HEK293 (cell line): Measurements from ENCODE around the gene TSPAN11.

Source experiments
- CTCF ChIA-PET: fragments of 350-600 bp; formaldehyde crosslinking; extraction: SDS; loops from one replicate; lab custom pipeline; 2021; ENCODE audit warnings: antibody characterized with exemption; lab: Yijun Ruan, JAX
- POLR2A ChIA-PET: fragments of 300-600 bp; formaldehyde crosslinking; extraction: SDS; loops from one replicate; lab custom pipeline; 2020; ENCODE audit warnings: antibody characterized with exemption, inconsistent platforms; lab: Yijun Ruan, JAX
- H3K27ac ChIP-seq: fragments of 200-500 bp; sonication (Bioruptor generic); 2 replicates; pipeline ENCODE4 v1.5.1; 2014; ENCODE audit warnings: low read depth, low read length, control low read depth, inconsistent platforms; ENCODE audit errors: extremely low read depth
- H3K36me3 ChIP-seq, 2 experiments: fragments of 200-500 bp in 1 of 2; sonication (Bioruptor generic) in 1 of 2; 1 replicate in 1 of 2; 2 replicates in 1 of 2; pipeline ENCODE4 v1.5.1; 2014 to 2017; ENCODE audit warnings: inconsistent platforms in 2 of 2, low read length in 2 of 2; ENCODE audit not compliant: control insufficient read depth in 2 of 2, insufficient read depth in 1 of 2
- H3K4me1 ChIP-seq: fragments of 200-500 bp; sonication (Bioruptor generic); 2 replicates; pipeline ENCODE4 v1.5.1; 2014; ENCODE audit warnings: mild to moderate bottlenecking, low read length, inconsistent platforms; ENCODE audit not compliant: control insufficient read depth, insufficient read depth
- H3K4me3 ChIP-seq: 2 replicates; pipeline ENCODE4 v1.5.1; 2011; ENCODE audit warnings: low read depth, mild to moderate bottlenecking, control low read depth, low read length, moderate library complexity
- H3K9me3 ChIP-seq: fragments of 200-500 bp; sonication (Bioruptor generic); 2 replicates; pipeline ENCODE4 v1.5.1; 2014; ENCODE audit warnings: low read depth, low read length, inconsistent platforms; ENCODE audit not compliant: control insufficient read depth, insufficient read depth
- BCL11A ChIP-seq: fragments of 450-650 bp; formaldehyde crosslinking; IDR thresholded peaks from 2 replicates; pipeline ENCODE4 v1.5.1; 2016; ENCODE audit warnings: low read depth, missing biosample characterization, missing genetic modification characterization
- KLF16 ChIP-seq: fragments of 450-650 bp; formaldehyde crosslinking; IDR thresholded peaks from 2 replicates; pipeline ENCODE4 v1.5.1; 2017; ENCODE audit warnings: missing biosample characterization, missing genetic modification characterization
- SCRT2 ChIP-seq: fragments of 450-650 bp; formaldehyde crosslinking; IDR thresholded peaks from 2 replicates; pipeline ENCODE4 v1.5.1; 2016; ENCODE audit warnings: missing biosample characterization, missing genetic modification characterization
- SP3 ChIP-seq: fragments of 450-650 bp; formaldehyde crosslinking; IDR thresholded peaks from 2 replicates; pipeline ENCODE4 v1.5.1; 2016; ENCODE audit warnings: missing biosample characterization, missing genetic modification characterization
- ZBTB11 ChIP-seq: fragments of 450-650 bp; formaldehyde crosslinking; conservative IDR thresholded peaks from 2 replicates; pipeline ENCODE4 v1.5.1; 2016; ENCODE audit warnings: low read depth, missing biosample characterization, missing genetic modification characterization
- ZBTB49 ChIP-seq: fragments of 450-650 bp; formaldehyde crosslinking; IDR thresholded peaks from 2 replicates; pipeline ENCODE4 v1.5.1; 2016; ENCODE audit warnings: missing biosample characterization, missing genetic modification characterization, low read depth
- ZFP69B ChIP-seq: fragments of 450-650 bp; formaldehyde crosslinking; IDR thresholded peaks from 2 replicates; pipeline ENCODE4 v1.5.1; 2016; ENCODE audit warnings: missing biosample characterization, missing genetic modification characterization
- ZNF211 ChIP-seq: fragments of 450-650 bp; formaldehyde crosslinking; IDR thresholded peaks from 2 replicates; pipeline ENCODE4 v1.5.1; 2016; ENCODE audit warnings: low read depth, missing biosample characterization, missing genetic modification characterization
- ZNF214 ChIP-seq: fragments of 450-650 bp; formaldehyde crosslinking; IDR thresholded peaks from 2 replicates; pipeline ENCODE4 v1.5.1; 2017; ENCODE audit warnings: missing biosample characterization, mild to moderate bottlenecking, missing genetic modification characterization, borderline replicate concordance
- ZNF426 ChIP-seq: fragments of 450-650 bp; formaldehyde crosslinking; IDR thresholded peaks from 2 replicates; pipeline ENCODE4 v1.5.1; 2017; ENCODE audit warnings: missing biosample characterization, missing genetic modification characterization, mild to moderate bottlenecking, inconsistent platforms, moderate library complexity
- ZNF449 ChIP-seq: fragments of 450-650 bp; formaldehyde crosslinking; IDR thresholded peaks from 2 replicates; pipeline ENCODE4 v1.5.1; 2017; ENCODE audit warnings: missing biosample characterization, mild to moderate bottlenecking, missing genetic modification characterization, moderate library complexity
- ZNF518A ChIP-seq: fragments of 450-650 bp; formaldehyde crosslinking; conservative IDR thresholded peaks from 2 replicates; pipeline ENCODE4 v1.5.1; 2016; ENCODE audit warnings: low read depth, missing biosample characterization, missing genetic modification characterization
- ZNF555 ChIP-seq: fragments of 450-650 bp; formaldehyde crosslinking; conservative IDR thresholded peaks from 2 replicates; pipeline ENCODE4 v1.5.1; 2017; ENCODE audit warnings: missing biosample characterization, mild to moderate bottlenecking, missing genetic modification characterization, inconsistent platforms
- ZNF600 ChIP-seq: fragments of 450-650 bp; formaldehyde crosslinking; IDR thresholded peaks from 2 replicates; pipeline ENCODE4 v1.5.1; 2016; ENCODE audit warnings: missing biosample characterization, missing genetic modification characterization
- ZNF658 ChIP-seq: fragments of 450-650 bp; formaldehyde crosslinking; IDR thresholded peaks from 2 replicates; pipeline ENCODE4; 2016; ENCODE audit warnings: missing biosample characterization, missing genetic modification characterization
- ZNF670 ChIP-seq: fragments of 450-650 bp; formaldehyde crosslinking; IDR thresholded peaks from 2 replicates; pipeline ENCODE4 v1.5.1; 2016; ENCODE audit warnings: missing biosample characterization, missing genetic modification characterization, low read depth
- ZNF776 ChIP-seq: fragments of 450-650 bp; formaldehyde crosslinking; IDR thresholded peaks from 2 replicates; pipeline ENCODE4 v1.5.0; 2017; ENCODE audit warnings: missing biosample characterization, missing genetic modification characterization, borderline replicate concordance
- ZNF830 ChIP-seq: fragments of 450-650 bp; IDR thresholded peaks from 2 replicates; pipeline ENCODE4 v1.5.0; 2018; ENCODE audit warnings: missing biosample characterization, missing genetic modification characterization, low read depth, mild to moderate bottlenecking, moderate library complexity

The TSPAN11 gene

GRCh38 chr12:31007153-31007495 lies 80.6 kb downstream of the TSPAN11 start:
- ChIA-PET POLR2A (no interaction called here), CTCF (no interaction called here)
- TF ChIP-seq ZNF518A (tag by site-specific recombination) (no peak), ZNF658 (tag by site-specific recombination) (no peak), ZNF449 (tag by site-specific recombination) (no peak), ZNF214 (no peak)
- no peaks in the 10 kb centered on the region for H3K36me3 ChIP-seq
- H3K27ac ChIP-seq = no peak overlapping the region
- no peaks in the 10 kb centered on the region for H3K9me3 ChIP-seq
- no peaks in the 10 kb centered on the region for H3K4me1 ChIP-seq
- no peak overlapping the region for H3K4me3 ChIP-seq

GRCh38 chr12:31007636-31008175 lies 81.2 kb downstream of the TSPAN11 start:
- no peak for TF ChIP-seq ZNF211 (tag by site-specific recombination)
- no peak for TF ChIP-seq SP3
- no peak for TF ChIP-seq ZFP69B
- TF ChIP-seq ZNF830 (tag by site-specific recombination) = no peak
- TF ChIP-seq ZNF426 = no peak
- no peak for TF ChIP-seq KLF16
- no peak for TF ChIP-seq ZNF555
- TF ChIP-seq ZBTB49 (tag by site-specific recombination) = no peak
- TF ChIP-seq ZNF670 (tag by site-specific recombination) = no peak
- no peak for TF ChIP-seq ZNF449 (tag by site-specific recombination)
- TF ChIP-seq BCL11A (tag by site-specific recombination) = no peak
- TF ChIP-seq ZBTB11 (tag by site-specific recombination) = no peak
- no peak for TF ChIP-seq SCRT2 (tag by site-specific recombination)
- no peak for TF ChIP-seq ZNF600 (tag by site-specific recombination)
- TF ChIP-seq ZNF776 (tag by site-specific recombination) = no peak
- ChIA-PET POLR2A (no interaction called here), CTCF (no interaction called here)

More at GRCh38 chr12:31007636-31008175, 81.2 kb downstream of the TSPAN11 start:
- H3K27ac ChIP-seq = no peak overlapping the region
- no peaks in the 10 kb centered on the region for H3K9me3 ChIP-seq
- no peaks in the 10 kb centered on the region for H3K4me1 ChIP-seq
- H3K4me3 ChIP-seq = no peak overlapping the region
- H3K36me3 ChIP-seq = no peaks in the 10 kb centered on the region
